AG09319 (cell line): ENCODE measurements around the gene ATP10B.

Source experiments
- DNase-seq: peaks from one replicate; pipeline ENCODE4 v3.0.0-alpha.2; 2010; ENCODE audit warnings: low read depth; ENCODE audit errors: extremely low read depth
- CTCF ChIP-seq: IDR thresholded peaks from 2 replicates; pipeline ENCODE4 v1.5.1; 2011; ENCODE audit warnings: low read depth, mild to moderate bottlenecking, inconsistent platforms, low read length, moderate library complexity

The ATP10B gene

GRCh38 chr5:160750938-160751657 is 100.9 kb downstream of the ATP10B start:
- no peak for TF ChIP-seq CTCF

GRCh38 chr5:160749682-160750081 is 102.3 kb downstream of the ATP10B start:
- TF ChIP-seq CTCF = no peak
- no peak for DNase-seq

More at GRCh38 chr5:160750938-160751657, 100.9 kb downstream of the ATP10B start:
- no peak for DNase-seq

- DNase-seq = no peak
- TF ChIP-seq CTCF = no peak
Measured at GRCh38 chr5:160749026-160749425, 103.0 kb downstream of the ATP10B start.

- DNase-seq = no peak
- no peak for TF ChIP-seq CTCF
Measured at GRCh38 chr5:160747987-160748386, 104.0 kb downstream of the ATP10B start.

- no peak for TF ChIP-seq CTCF
- no peak for DNase-seq
Measured at GRCh38 chr5:160747559-160747958, 104.5 kb downstream of the ATP10B start.

GRCh38 chr5:160744268-160745101 is 107.5 kb downstream of the ATP10B start:
- TF ChIP-seq CTCF = no peak
- no peak for DNase-seq

GRCh38 chr5:160743027-160743426 is 109.0 kb downstream of the ATP10B start:
- no peak for TF ChIP-seq CTCF
- DNase-seq = no peak
